Astrocyte of the hippocampus (primary cell): ENCODE results near the gene SETBP1.

Source experiments
- DNase-seq: peaks from one replicate; pipeline ENCODE4 v3.0.0; 2011; ENCODE audit warnings: low read depth, low spot score

Gene SETBP1

GRCh38 chr18:45109706-45110105 lies 429.0 kb downstream of the SETBP1 start:
- DNase-seq, result no peak

- DNase-seq, result peak; percentile 31
These were observed 430.2 kb downstream of the SETBP1 start for GRCh38 chr18:45110577-45111501.

GRCh38 chr18:45111502-45111848 lies 430.8 kb downstream of the SETBP1 start:
- DNase-seq, result no peak

- DNase-seq, result no peak
These were observed 432.0 kb downstream of the SETBP1 start for GRCh38 chr18:45112682-45113081.

- DNase-seq, result no peak
These were observed 435.4 kb downstream of the SETBP1 start for GRCh38 chr18:45116116-45116515.
